EL (cell line): ENCODE measurements around the gene KDELR3.

Experiments used
- DNase-seq: peaks from one replicate; pipeline ENCODE4 v3.0.0-alpha.2; 2016

KDELR3 gene

GRCh38 chr22:38440747-38441350 lies 27.0 kb upstream of the KDELR3 start:
- DNase-seq = no peak

GRCh38 chr22:38441620-38442287 lies 26.1 kb upstream of the KDELR3 start:
- no peak for DNase-seq

- DNase-seq = no peak
Observed at GRCh38 chr22:38442967-38443627, 24.8 kb upstream of the KDELR3 start.

- no peak for DNase-seq
Observed at GRCh38 chr22:38443628-38444521, 24.0 kb upstream of the KDELR3 start.

- DNase-seq = no peak
Observed at GRCh38 chr22:38444783-38445182, 23.1 kb upstream of the KDELR3 start.

GRCh38 chr22:38446018-38446601 lies 21.8 kb upstream of the KDELR3 start:
- DNase-seq = no peak

- DNase-seq = no peak
Observed at GRCh38 chr22:38448945-38449745, 18.8 kb upstream of the KDELR3 start.

GRCh38 chr22:38449776-38450175 lies 18.1 kb upstream of the KDELR3 start:
- DNase-seq = no peak

- no peak for DNase-seq
Observed at GRCh38 chr22:38450234-38450797, 17.6 kb upstream of the KDELR3 start.

- no peak for DNase-seq
Observed at GRCh38 chr22:38451404-38451803, 16.5 kb upstream of the KDELR3 start.

- DNase-seq = no peak
Observed at GRCh38 chr22:38451864-38452263, 16.0 kb upstream of the KDELR3 start.

GRCh38 chr22:38452373-38453065 lies 15.4 kb upstream of the KDELR3 start:
- DNase-seq = peak; percentile 41

- no peak for DNase-seq
Observed at GRCh38 chr22:38453066-38453672, 14.7 kb upstream of the KDELR3 start.

GRCh38 chr22:38453996-38454352 lies 13.9 kb upstream of the KDELR3 start:
- no peak for DNase-seq

GRCh38 chr22:38454353-38455075 lies 13.4 kb upstream of the KDELR3 start:
- DNase-seq = no peak

- DNase-seq = no peak
Observed at GRCh38 chr22:38455076-38455529, 12.8 kb upstream of the KDELR3 start, which contains the start of gene KCNJ4. Gene KCNJ4 (minus strand): TSS chr22:38455199. CDS start chr22:38428132, 27,067 bp downstream.

- no peak for DNase-seq
Observed at GRCh38 chr22:38455530-38456271, 12.2 kb upstream of the KDELR3 start.

- DNase-seq = no peak
Observed at GRCh38 chr22:38456272-38456835, 11.5 kb upstream of the KDELR3 start.
